ENCODE results near the gene SVOP.

- TF ChIP-seq CTCF (IDR thresholded peaks at IDR 0.05; ENCODE audit: low read depth, low read length, poor library complexity, severe bottlenecking) (no peak), EZH2phosphoT487 (IDR thresholded peaks at IDR 0.05; ENCODE audit: borderline replicate concordance, low read length) (no peak)
These were observed 16.9 kb downstream of the SVOP start for GRCh38 chr12:109004017-109004416.

Data from DOHH2 (cell line).